Uterus (tissue), 2 donors: ENCODE measurements around the gene PLOD2.

Experiments
- POLR2A ChIP-seq, 2 donors: fragments of 450-650 bp; IDR thresholded peaks; one replicate each; pipeline ENCODE4 v1.6.1; 2016; ENCODE audit warnings: antibody characterized with exemption in 2 of 2, mild to moderate bottlenecking in 1 of 2, moderate library complexity in 1 of 2
- TF ChIP-seq, protein P1 (sequence below), 4 experiments: fragments of 200-600 bp in 2 of 4; fragments of 450-650 bp in 2 of 4; sonication (generic) in 2 of 4; IDR thresholded peaks; one replicate each; pipeline ENCODE4 v1.5.1; 2016 to 2019; ENCODE audit warnings: antibody characterized with exemption in 4 of 4, mild to moderate bottlenecking in 2 of 4, moderate library complexity in 1 of 4

DNA sequence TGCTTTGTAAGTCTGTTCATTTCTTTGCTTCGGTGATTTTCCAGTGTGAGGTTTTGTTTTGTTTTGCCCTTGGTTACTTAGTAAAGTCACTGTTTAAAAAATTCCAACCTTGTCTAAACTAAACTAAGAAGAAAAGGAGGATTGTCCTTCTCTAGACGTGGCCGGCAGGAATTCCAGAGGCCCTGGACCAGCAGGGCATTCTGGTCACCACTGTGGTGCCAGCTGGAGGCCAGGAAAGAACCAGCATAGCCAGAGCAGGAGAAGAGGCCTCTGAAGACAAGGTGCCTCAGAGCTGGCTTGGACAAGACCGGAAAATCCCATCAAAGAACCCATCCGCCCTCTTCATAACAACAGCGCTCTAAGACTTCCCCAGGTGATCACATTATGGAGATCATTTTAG lies 8.2 kb downstream of the PLOD2 start:
- TF ChIP-seq POLR2A (IDR thresholded peaks at IDR 0.05), result no peak
- TF ChIP-seq, protein P1, sequence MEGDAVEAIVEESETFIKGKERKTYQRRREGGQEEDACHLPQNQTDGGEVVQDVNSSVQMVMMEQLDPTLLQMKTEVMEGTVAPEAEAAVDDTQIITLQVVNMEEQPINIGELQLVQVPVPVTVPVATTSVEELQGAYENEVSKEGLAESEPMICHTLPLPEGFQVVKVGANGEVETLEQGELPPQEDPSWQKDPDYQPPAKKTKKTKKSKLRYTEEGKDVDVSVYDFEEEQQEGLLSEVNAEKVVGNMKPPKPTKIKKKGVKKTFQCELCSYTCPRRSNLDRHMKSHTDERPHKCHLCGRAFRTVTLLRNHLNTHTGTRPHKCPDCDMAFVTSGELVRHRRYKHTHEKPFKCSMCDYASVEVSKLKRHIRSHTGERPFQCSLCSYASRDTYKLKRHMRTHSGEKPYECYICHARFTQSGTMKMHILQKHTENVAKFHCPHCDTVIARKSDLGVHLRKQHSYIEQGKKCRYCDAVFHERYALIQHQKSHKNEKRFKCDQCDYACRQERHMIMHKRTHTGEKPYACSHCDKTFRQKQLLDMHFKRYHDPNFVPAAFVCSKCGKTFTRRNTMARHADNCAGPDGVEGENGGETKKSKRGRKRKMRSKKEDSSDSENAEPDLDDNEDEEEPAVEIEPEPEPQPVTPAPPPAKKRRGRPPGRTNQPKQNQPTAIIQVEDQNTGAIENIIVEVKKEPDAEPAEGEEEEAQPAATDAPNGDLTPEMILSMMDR (IDR thresholded peaks at IDR 0.05), result no peak
